GM23248 (cell line): ENCODE measurements around the gene SFRP5. TPM values are rescaled to one million over a fixed set of nuclear protein-coding genes. Genes with fewer than 3 reads are reported as not detected.

Experiments
- DNase-seq: peaks from one replicate; pipeline ENCODE4 v3.0.0-alpha.2; 2015
- H2AFZ ChIP-seq: fragments of 200-600 bp; sonication (generic); 2 replicates; pipeline ENCODE4 v1.6.1; 2016; ENCODE audit warnings: antibody characterized with exemption
- H3F3A ChIP-seq: fragments of 200-600 bp; sonication (generic); 2 replicates; pipeline ENCODE4 v1.6.1; 2016; ENCODE audit warnings: mild to moderate bottlenecking, antibody characterized with exemption, mixed run types; ENCODE audit not compliant: insufficient read depth
- H3K27ac ChIP-seq: fragments of 200-600 bp; sonication (generic); 2 replicates; pipeline ENCODE4 v1.5.1; 2016; ENCODE audit warnings: mild to moderate bottlenecking
- H3K27me3 ChIP-seq: fragments of 200-600 bp; sonication (generic); replicated peaks from 2 replicates; pipeline ENCODE4 v1.6.1; 2016; ENCODE audit warnings: mild to moderate bottlenecking; ENCODE audit not compliant: insufficient read depth
- H3K36me3 ChIP-seq: fragments of 200-600 bp; sonication (generic); 2 replicates; pipeline ENCODE4 v1.6.1; 2016; ENCODE audit warnings: low read depth, mild to moderate bottlenecking
- H3K4me1 ChIP-seq: fragments of 200-600 bp; sonication (generic); 2 replicates; pipeline ENCODE4 v1.6.1; 2016; ENCODE audit warnings: mild to moderate bottlenecking; ENCODE audit not compliant: insufficient read depth
- H3K4me2 ChIP-seq: fragments of 200-600 bp; sonication (generic); one replicate; pipeline ENCODE4 v1.6.1; 2016; ENCODE audit warnings: mild to moderate bottlenecking; ENCODE audit not compliant: unreplicated experiment
- H3K4me3 ChIP-seq: fragments of 200-600 bp; sonication (generic); 2 replicates; pipeline ENCODE4 v1.5.1; 2016; ENCODE audit warnings: mild to moderate bottlenecking
- H3K79me2 ChIP-seq: fragments of 200-600 bp; sonication (generic); 2 replicates; pipeline ENCODE4 v1.6.1; 2016; ENCODE audit warnings: mild to moderate bottlenecking; ENCODE audit not compliant: insufficient read depth
- H3K9ac ChIP-seq: fragments of 200-600 bp; sonication (generic); 2 replicates; pipeline ENCODE4 v1.6.1; 2016; ENCODE audit warnings: mild to moderate bottlenecking
- H3K9me2 ChIP-seq: fragments of 200-600 bp; sonication (generic); 2 replicates; pipeline ENCODE4 v1.6.1; 2016; ENCODE audit warnings: mixed run types, mild to moderate bottlenecking, moderate library complexity; ENCODE audit not compliant: insufficient read depth
- H3K9me3 ChIP-seq: fragments of 200-600 bp; sonication (generic); one replicate; pipeline ENCODE4 v1.6.1; 2017; ENCODE audit warnings: low read depth
- H4K20me1 ChIP-seq: fragments of 200-600 bp; sonication (generic); 2 replicates; pipeline ENCODE4 v1.6.0; 2016; ENCODE audit not compliant: insufficient read depth
- EZH2 ChIP-seq: fragments of 200-600 bp; sonication (generic); IDR thresholded peaks from 2 replicates; pipeline ENCODE4 v1.6.1; 2018; ENCODE audit warnings: antibody characterized with exemption, mild to moderate bottlenecking; ENCODE audit not compliant: insufficient read depth, poor library complexity, severe bottlenecking
- EZH2phosphoT487 ChIP-seq: fragments of 200-600 bp; sonication (generic); IDR thresholded peaks from 2 replicates; pipeline ENCODE4 v1.6.1; 2018; ENCODE audit warnings: antibody characterized with exemption, moderate library complexity, mild to moderate bottlenecking, low read depth; ENCODE audit not compliant: insufficient read depth
- WGBS, 2 experiments: methylation state at CpG; one replicate each; pipeline ENCODE4 v1.1.6; 2015 to 2017; ENCODE audit warnings: low lambda C conversion rate in 2 of 2, low coverage in 1 of 2; ENCODE audit errors: missing lambda C conversion rate in 2 of 2; 5-methylcytosine and 5-hydroxymethylcytosine counted together
- in situ Hi-C: fragments of 300-500 bp; cut with MboI; formaldehyde crosslinking; loops from 2 replicates; pipeline ENCODE4 v1.15.0; 2020
- polyA plus RNA-seq: library from polyadenylated mRNA; unstranded; fragments of >200 nt; fragmentation: Nextera tagmentation; extraction: Ambion mirVana; gene quantifications from 2 replicates; pipeline ENCODE4 v1.2.1, GENCODE V29; 2016
- total RNA-seq: library from RNA; depleted of rRNA; stranded (reverse); fragments of >200 nt; shearing (Covaris generic); gene quantifications from 2 replicates; pipeline ENCODE4 v1.2.3, GENCODE V29; 2014

SFRP5 gene
- total and polyA plus RNA-seq, 2 experiments from 2014 or later: not detected

- no peak for DNase-seq
Measured at GRCh38 chr10:97779975-97780374, 8.2 kb upstream of the SFRP5 start.

GRCh38 chr10:97779492-97779891, 7.7 kb upstream of the SFRP5 start:
- no peaks in the 10 kb centered on the region; the same call in none of the 2 replicates for H3K27me3 ChIP-seq
- no peak overlapping the region for H3K9ac ChIP-seq
- in situ Hi-C loops: loop anchor here (25.0 kb wide), 1 partner anchor 258 kb away; the partner anchor contains the start of gene CRTAC1
- TF ChIP-seq EZH2phosphoT487: no peak
- no peak for TF ChIP-seq EZH2
- no peaks in the 10 kb centered on the region for H4K20me1 ChIP-seq
- no peaks in the 10 kb centered on the region for H3K9me3 ChIP-seq
- H3K9me2 ChIP-seq: no peaks in the 10 kb centered on the region
- H3F3A ChIP-seq: no peaks in the 10 kb centered on the region
- H3K27ac ChIP-seq: no peak overlapping the region
- no peaks in the 10 kb centered on the region for H3K79me2 ChIP-seq
- 34 to 36% methylated on average over 4 of the region's 4 CpGs for WGBS, 2 experiments
- no peak overlapping the region for H3K4me2 ChIP-seq
- H3K4me3 ChIP-seq: no peak overlapping the region
- no peaks in the 10 kb centered on the region for H3K4me1 ChIP-seq
- no peak for DNase-seq
- H3K36me3 ChIP-seq: no peaks in the 10 kb centered on the region
- H2AFZ ChIP-seq: no peak overlapping the region

More at GRCh38 chr10:97779975-97780374, 8.2 kb upstream of the SFRP5 start:
- no peak for TF ChIP-seq EZH2
- no peak for TF ChIP-seq EZH2phosphoT487
- 57 to 69% methylated on average over 3 of the region's 3 CpGs for WGBS, 2 experiments
- Histone ChIP-seq H3K27me3 (no peaks in the 10 kb centered on the region; the same call in none of the 2 replicates), H3K4me2 (no peak overlapping the region), H3K27ac (no peak overlapping the region), H3K36me3 (no peaks in the 10 kb centered on the region), H3K9me2 (no peaks in the 10 kb centered on the region), H4K20me1 (no peaks in the 10 kb centered on the region), H3K9me3 (no peaks in the 10 kb centered on the region), H3K4me1 (no peaks in the 10 kb centered on the region), H2AFZ (no peak overlapping the region), H3F3A (no peaks in the 10 kb centered on the region), H3K4me3 (no peak overlapping the region), H3K9ac (no peak overlapping the region), H3K79me2 (no peaks in the 10 kb centered on the region)
- in situ Hi-C loops: loop anchor here (25.0 kb wide), 1 partner anchor 257 kb away; the partner anchor contains the start of gene CRTAC1

- H3K36me3 ChIP-seq: no peaks in the 10 kb centered on the region
- no peaks in the 10 kb centered on the region for H3K9me3 ChIP-seq
- no peaks in the 10 kb centered on the region for H3K4me1 ChIP-seq
- no peaks in the 10 kb centered on the region for H3F3A ChIP-seq
- no peaks in the 10 kb centered on the region for H4K20me1 ChIP-seq
- no peak overlapping the region for H3K27ac ChIP-seq
- H2AFZ ChIP-seq: no peak overlapping the region
- TF ChIP-seq EZH2phosphoT487 (no peak), EZH2 (no peak)
- no peak overlapping the region for H3K4me2 ChIP-seq
- H3K27me3 ChIP-seq: no peaks in the 10 kb centered on the region; the same call in none of the 2 replicates
- 60 to 65% methylated on average over 11 of the region's 11 CpGs for WGBS, 2 experiments
- no peak for DNase-seq
- H3K9me2 ChIP-seq: no peaks in the 10 kb centered on the region
- in situ Hi-C loops: loop anchor here (25.0 kb wide), 1 partner anchor 259 kb away; the partner anchor contains the start of gene CRTAC1
- H3K4me3 ChIP-seq: no peak overlapping the region
- no peak overlapping the region for H3K9ac ChIP-seq
- no peaks in the 10 kb centered on the region for H3K79me2 ChIP-seq
Measured at GRCh38 chr10:97778452-97779302, 6.9 kb upstream of the SFRP5 start.

- TF ChIP-seq EZH2: no peak
- TF ChIP-seq EZH2phosphoT487: no peak
- no peaks in the 10 kb centered on the region for H3F3A ChIP-seq
- no peak overlapping the region for H3K4me2 ChIP-seq
- no peaks in the 10 kb centered on the region for H3K4me1 ChIP-seq
- H3K9me2 ChIP-seq: no peaks in the 10 kb centered on the region
- peaks cover 15% of the 10 kb centered on the region for H3K27me3 ChIP-seq
- in situ Hi-C loops: loop anchor here (25.0 kb wide), 1 partner anchor 260 kb away; the partner anchor contains the start of gene CRTAC1
- H3K36me3 ChIP-seq: no peaks in the 10 kb centered on the region
- H3K9ac ChIP-seq: no peak overlapping the region
- no peak overlapping the region for H3K4me3 ChIP-seq
- no peak for DNase-seq
- no peaks in the 10 kb centered on the region for H3K79me2 ChIP-seq
- H4K20me1 ChIP-seq: no peaks in the 10 kb centered on the region
- WGBS, 2 experiments: 73 to 74% methylated on average over 4 of the region's 4 CpGs
- no peak overlapping the region for H2AFZ ChIP-seq
- no peak overlapping the region for H3K27ac ChIP-seq
- H3K9me3 ChIP-seq: no peaks in the 10 kb centered on the region
Measured at GRCh38 chr10:97777143-97777542, 5.3 kb upstream of the SFRP5 start.
